ENCODE results near the gene TOM1L2.

Gene TOM1L2

DNA sequence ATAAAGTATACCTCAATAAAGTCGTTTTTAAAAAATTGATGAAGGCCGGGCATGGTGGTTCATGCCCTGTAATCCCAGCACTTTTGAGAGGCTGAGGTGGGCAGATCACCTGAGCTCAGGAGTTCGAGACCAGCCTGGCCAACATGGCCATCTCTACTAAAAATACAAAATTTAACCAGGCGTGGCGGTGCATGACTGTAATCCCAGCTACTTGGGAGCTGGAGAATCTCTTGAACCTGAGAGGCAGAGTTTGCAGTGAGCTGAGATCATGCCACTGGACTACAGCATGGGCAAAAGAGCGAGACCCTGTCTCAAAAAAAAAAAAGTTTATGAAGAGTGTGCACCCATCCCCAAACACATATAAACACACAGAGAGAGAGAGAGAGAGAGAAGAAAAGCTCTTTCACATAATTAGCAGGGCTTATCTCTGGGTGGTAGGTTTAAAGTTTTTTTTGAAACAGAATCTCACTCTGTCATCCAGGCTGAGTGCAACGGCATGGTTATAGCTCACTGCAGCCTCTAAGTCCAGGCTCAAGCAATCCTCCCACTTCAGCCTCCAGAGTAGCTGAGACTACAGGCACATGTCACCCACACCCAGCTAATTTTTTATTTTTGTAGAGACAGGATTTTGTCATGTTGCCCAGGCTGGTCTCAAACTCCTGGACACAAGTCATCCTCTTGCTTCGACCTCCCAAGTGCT is 138.4 kb downstream of the TOM1L2 start:
- no peak for TF ChIP-seq EZH2phosphoT487 (IDR thresholded peaks at IDR 0.05; ENCODE audit: borderline replicate concordance, low read length)
- TF ChIP-seq, protein P1, sequence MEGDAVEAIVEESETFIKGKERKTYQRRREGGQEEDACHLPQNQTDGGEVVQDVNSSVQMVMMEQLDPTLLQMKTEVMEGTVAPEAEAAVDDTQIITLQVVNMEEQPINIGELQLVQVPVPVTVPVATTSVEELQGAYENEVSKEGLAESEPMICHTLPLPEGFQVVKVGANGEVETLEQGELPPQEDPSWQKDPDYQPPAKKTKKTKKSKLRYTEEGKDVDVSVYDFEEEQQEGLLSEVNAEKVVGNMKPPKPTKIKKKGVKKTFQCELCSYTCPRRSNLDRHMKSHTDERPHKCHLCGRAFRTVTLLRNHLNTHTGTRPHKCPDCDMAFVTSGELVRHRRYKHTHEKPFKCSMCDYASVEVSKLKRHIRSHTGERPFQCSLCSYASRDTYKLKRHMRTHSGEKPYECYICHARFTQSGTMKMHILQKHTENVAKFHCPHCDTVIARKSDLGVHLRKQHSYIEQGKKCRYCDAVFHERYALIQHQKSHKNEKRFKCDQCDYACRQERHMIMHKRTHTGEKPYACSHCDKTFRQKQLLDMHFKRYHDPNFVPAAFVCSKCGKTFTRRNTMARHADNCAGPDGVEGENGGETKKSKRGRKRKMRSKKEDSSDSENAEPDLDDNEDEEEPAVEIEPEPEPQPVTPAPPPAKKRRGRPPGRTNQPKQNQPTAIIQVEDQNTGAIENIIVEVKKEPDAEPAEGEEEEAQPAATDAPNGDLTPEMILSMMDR (IDR thresholded peaks at IDR 0.05; ENCODE audit: low read depth, low read length, poor library complexity, severe bottlenecking) = no peak
- Histone ChIP-seq H3K4me1 (ENCODE audit: control insufficient read depth, low read length) (peaks cover 56% of the 10 kb centered on the region), H3K79me2 (ENCODE audit: control insufficient read depth, low read length) (peaks cover 84% of the 10 kb centered on the region), H3K4me2 (ENCODE audit: low read length) (peak overlapping the region; percentile 99), H3K27me3 (ENCODE audit: control insufficient read depth, low read length) (no peaks in the 10 kb centered on the region), H4K20me1 (ENCODE audit: control insufficient read depth, insufficient read depth, low read depth, low read length) (peaks cover 8% of the 10 kb centered on the region; the same call in 1 of the 2 replicates), H3K27ac (ENCODE audit: low read depth, low read length) (peak overlapping the region; percentile 81), H3K4me3 (ENCODE audit: low read length) (peak overlapping the region; percentile 97), H3F3A (ENCODE audit: control insufficient read depth, insufficient read depth) (peaks cover 21% of the 10 kb centered on the region), H3K36me3 (ENCODE audit: control insufficient read depth, low read length) (peaks cover 64% of the 10 kb centered on the region), H3K9me2 (replicated peaks; ENCODE audit: control insufficient read depth, low read length) (no peaks in the 10 kb centered on the region), H3K9me3 (ENCODE audit: control insufficient read depth, insufficient read depth, low read length) (no peaks in the 10 kb centered on the region)

GRCh38 chr17:17832032-17832363 is 140.2 kb downstream of the TOM1L2 start:
- H3K4me2 ChIP-seq (ENCODE audit: low read length) = no peak overlapping the region
- peaks cover 8% of the 10 kb centered on the region; the same call in 1 of the 2 replicates for H4K20me1 ChIP-seq (ENCODE audit: control insufficient read depth, insufficient read depth, low read depth, low read length)
- no peak overlapping the region for H3K27ac ChIP-seq (ENCODE audit: low read depth, low read length)
- no peaks in the 10 kb centered on the region for H3K9me2 ChIP-seq (replicated peaks; ENCODE audit: control insufficient read depth, low read length)
- H3K4me3 ChIP-seq (ENCODE audit: low read length) = no peak overlapping the region
- H3K27me3 ChIP-seq (ENCODE audit: control insufficient read depth, low read length) = no peaks in the 10 kb centered on the region
- H3K36me3 ChIP-seq (ENCODE audit: control insufficient read depth, low read length) = peaks cover 70% of the 10 kb centered on the region
- H3K79me2 ChIP-seq (ENCODE audit: control insufficient read depth, low read length) = peaks cover 95% of the 10 kb centered on the region
- no peaks in the 10 kb centered on the region for H3K9me3 ChIP-seq (ENCODE audit: control insufficient read depth, insufficient read depth, low read length)
- peaks cover 12% of the 10 kb centered on the region for H3F3A ChIP-seq (ENCODE audit: control insufficient read depth, insufficient read depth)
- TF ChIP-seq, protein P1 (IDR thresholded peaks at IDR 0.05; ENCODE audit: low read depth, low read length, poor library complexity, severe bottlenecking) = no peak
- TF ChIP-seq EZH2phosphoT487 (IDR thresholded peaks at IDR 0.05; ENCODE audit: borderline replicate concordance, low read length) = no peak
- peaks cover 50% of the 10 kb centered on the region for H3K4me1 ChIP-seq (ENCODE audit: control insufficient read depth, low read length)

DNA sequence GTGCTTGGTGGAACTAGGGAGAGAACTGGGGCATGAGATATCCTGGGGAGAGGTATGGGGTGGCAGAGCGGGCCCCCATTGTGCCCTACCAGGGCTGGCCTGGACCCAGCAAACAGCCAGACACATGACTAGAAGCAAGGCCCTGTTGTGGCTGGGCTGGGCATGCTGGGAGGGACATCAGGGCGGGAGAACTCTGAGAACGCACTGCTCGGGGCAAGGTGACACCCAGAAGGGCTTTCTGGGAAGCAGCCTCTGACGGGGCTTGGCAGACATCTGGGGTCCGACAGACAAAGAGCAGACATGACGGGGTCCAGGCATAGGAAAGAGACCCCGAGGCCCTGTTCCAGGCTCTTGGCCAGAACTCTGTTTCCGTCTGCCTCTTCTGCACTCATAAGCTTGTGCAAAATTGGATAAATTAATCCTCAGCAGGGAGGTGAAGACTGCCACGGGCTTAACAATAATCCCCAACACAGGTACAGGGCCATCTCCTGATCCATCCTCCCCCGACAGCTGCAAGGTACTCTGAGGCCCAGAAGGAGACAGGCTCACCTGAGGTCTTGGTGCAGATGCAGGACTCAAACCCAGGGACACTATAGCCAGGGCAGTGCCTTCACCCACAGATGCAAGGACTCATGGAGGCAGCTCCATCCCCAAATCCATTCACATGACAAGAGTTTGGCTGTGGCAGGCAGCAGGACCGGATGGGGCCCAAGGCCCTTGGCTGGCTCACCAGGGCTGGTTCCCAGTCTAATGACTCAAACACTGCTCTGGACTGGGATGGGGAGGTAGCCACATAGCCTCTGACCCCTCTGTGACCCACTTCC is 140.8 kb downstream of the TOM1L2 start:
- peaks cover 54% of the 10 kb centered on the region for H3K4me1 ChIP-seq (ENCODE audit: control insufficient read depth, low read length)
- H3K9me3 ChIP-seq (ENCODE audit: control insufficient read depth, insufficient read depth, low read length) = no peaks in the 10 kb centered on the region
- TF ChIP-seq, protein P1 (IDR thresholded peaks at IDR 0.05; ENCODE audit: low read depth, low read length, poor library complexity, severe bottlenecking) = no peak
- no peak for TF ChIP-seq EZH2phosphoT487 (IDR thresholded peaks at IDR 0.05; ENCODE audit: borderline replicate concordance, low read length)
- peaks cover 12% of the 10 kb centered on the region for H3F3A ChIP-seq (ENCODE audit: control insufficient read depth, insufficient read depth)
- H3K27ac ChIP-seq (ENCODE audit: low read depth, low read length) = no peak overlapping the region
- H3K4me3 ChIP-seq (ENCODE audit: low read length) = no peak overlapping the region
- H3K27me3 ChIP-seq (ENCODE audit: control insufficient read depth, low read length) = no peaks in the 10 kb centered on the region
- no peaks in the 10 kb centered on the region for H3K9me2 ChIP-seq (replicated peaks; ENCODE audit: control insufficient read depth, low read length)
- peaks cover 67% of the 10 kb centered on the region for H3K36me3 ChIP-seq (ENCODE audit: control insufficient read depth, low read length)
- peaks cover 97% of the 10 kb centered on the region for H3K79me2 ChIP-seq (ENCODE audit: control insufficient read depth, low read length)
- peaks cover 8% of the 10 kb centered on the region; the same call in 1 of the 2 replicates for H4K20me1 ChIP-seq (ENCODE audit: control insufficient read depth, insufficient read depth, low read depth, low read length)
- H3K4me2 ChIP-seq (ENCODE audit: low read length) = no peak overlapping the region
